IPS-15b (cell line): ENCODE results near the gene TTPAL.

Experiments used
- H3K27me3 ChIP-seq: one replicate; pipeline ENCODE4 v1.6.1; 2013; ENCODE audit warnings: low read length; ENCODE audit not compliant: control insufficient read depth, insufficient read depth
- H3K36me3 ChIP-seq: one replicate; pipeline ENCODE4 v1.6.1; 2013; ENCODE audit warnings: low read length; ENCODE audit not compliant: control insufficient read depth, insufficient read depth
- H3K4me1 ChIP-seq: one replicate; pipeline ENCODE4 v1.6.1; 2013; ENCODE audit warnings: mild to moderate bottlenecking, low read length; ENCODE audit not compliant: control insufficient read depth, insufficient read depth
- H3K4me3 ChIP-seq: one replicate; pipeline ENCODE4 v1.5.1; 2013; ENCODE audit warnings: low read depth, low read length
- H3K9ac ChIP-seq: one replicate; pipeline ENCODE4 v1.6.1; 2013; ENCODE audit warnings: low read depth, mild to moderate bottlenecking, low read length
- H3K9me3 ChIP-seq: one replicate; pipeline ENCODE4 v1.6.1; 2013; ENCODE audit warnings: mild to moderate bottlenecking, low read length; ENCODE audit not compliant: control insufficient read depth, insufficient read depth

TTPAL gene

GRCh38 chr20:44532981-44533331 is 57.3 kb downstream of the TTPAL start:
- Histone ChIP-seq H3K4me1 (peaks cover 5% of the 10 kb centered on the region), H3K4me3 (no peak overlapping the region), H3K36me3 (no peaks in the 10 kb centered on the region), H3K9me3 (no peaks in the 10 kb centered on the region), H3K27me3 (no peaks in the 10 kb centered on the region), H3K9ac (peak overlapping the region; percentile 14)

- Histone ChIP-seq H3K4me3 (no peak overlapping the region), H3K27me3 (no peaks in the 10 kb centered on the region), H3K9ac (no peak overlapping the region), H3K4me1 (peaks cover 5% of the 10 kb centered on the region), H3K9me3 (no peaks in the 10 kb centered on the region), H3K36me3 (no peaks in the 10 kb centered on the region)
Observed at GRCh38 chr20:44533928-44534327, 58.3 kb downstream of the TTPAL start.

- peaks cover 7% of the 10 kb centered on the region for H3K4me1 ChIP-seq
- no peaks in the 10 kb centered on the region for H3K36me3 ChIP-seq
- no peaks in the 10 kb centered on the region for H3K27me3 ChIP-seq
- no peak overlapping the region for H3K9ac ChIP-seq
- H3K4me3 ChIP-seq: no peak overlapping the region
- H3K9me3 ChIP-seq: no peaks in the 10 kb centered on the region
Observed at GRCh38 chr20:44536175-44536574, 60.5 kb downstream of the TTPAL start.

- no peaks in the 10 kb centered on the region for H3K27me3 ChIP-seq
- H3K4me1 ChIP-seq: peaks cover 2% of the 10 kb centered on the region
- H3K9me3 ChIP-seq: no peaks in the 10 kb centered on the region
- no peaks in the 10 kb centered on the region for H3K36me3 ChIP-seq
- no peak overlapping the region for H3K9ac ChIP-seq
- no peak overlapping the region for H3K4me3 ChIP-seq
Observed at GRCh38 chr20:44537993-44538392, 62.3 kb downstream of the TTPAL start.

- Histone ChIP-seq H3K36me3 (no peaks in the 10 kb centered on the region), H3K9me3 (no peaks in the 10 kb centered on the region), H3K4me1 (peaks cover 2% of the 10 kb centered on the region), H3K9ac (no peak overlapping the region), H3K4me3 (no peak overlapping the region), H3K27me3 (no peaks in the 10 kb centered on the region)
Observed at GRCh38 chr20:44540834-44541233, 65.2 kb downstream of the TTPAL start.

GRCh38 chr20:44541992-44542391 is 66.3 kb downstream of the TTPAL start:
- H3K4me3 ChIP-seq: no peak overlapping the region
- no peak overlapping the region for H3K9ac ChIP-seq
- no peaks in the 10 kb centered on the region for H3K9me3 ChIP-seq
- H3K27me3 ChIP-seq: no peaks in the 10 kb centered on the region
- no peaks in the 10 kb centered on the region for H3K36me3 ChIP-seq
- H3K4me1 ChIP-seq: peaks cover 2% of the 10 kb centered on the region

GRCh38 chr20:44542890-44543289 is 67.2 kb downstream of the TTPAL start:
- H3K9ac ChIP-seq: no peak overlapping the region
- no peaks in the 10 kb centered on the region for H3K27me3 ChIP-seq
- H3K4me3 ChIP-seq: no peak overlapping the region
- H3K36me3 ChIP-seq: no peaks in the 10 kb centered on the region
- no peaks in the 10 kb centered on the region for H3K9me3 ChIP-seq
- peaks cover 2% of the 10 kb centered on the region for H3K4me1 ChIP-seq

GRCh38 chr20:44543358-44543757 is 67.7 kb downstream of the TTPAL start:
- no peak overlapping the region for H3K4me3 ChIP-seq

More at GRCh38 chr20:44543358-44543757, 67.7 kb downstream of the TTPAL start:
- Histone ChIP-seq H3K36me3 (no peaks in the 10 kb centered on the region), H3K9ac (no peak overlapping the region), H3K9me3 (no peaks in the 10 kb centered on the region), H3K4me1 (peaks cover 2% of the 10 kb centered on the region), H3K27me3 (no peaks in the 10 kb centered on the region)
